ENCODE measurements around the gene SEC14L5.

- TF ChIP-seq CTCF (IDR thresholded peaks at IDR 0.05; ENCODE audit: low read depth, low read length), result no peak
- no peak for TF ChIP-seq EZH2phosphoT487 (IDR thresholded peaks at IDR 0.05; ENCODE audit: low read depth)
Measured at GRCh38 chr16:5010576-5011329, 52.6 kb downstream of the SEC14L5 start.

Data from OCI-LY3 (cell line).